H54 (cell line): ENCODE measurements around the gene SMAP1.

Experiments
- DNase-seq: peaks from one replicate; pipeline ENCODE4 v3.0.0; 2011; ENCODE audit warnings: low spot score, mixed read lengths; ENCODE audit not compliant: insufficient read length
- FAIRE-seq: peaks from 3 replicates; lab custom pipeline; 2011; peaks lifted over from hg19 to GRCh38; lab: Jason Lieb, UNC
- POLR2A ChIP-seq: IDR thresholded peaks from 2 replicates; pipeline ENCODE4 v1.6.1; 2011; ENCODE audit warnings: low read depth, mild to moderate bottlenecking, low read length

Gene SMAP1

DNA sequence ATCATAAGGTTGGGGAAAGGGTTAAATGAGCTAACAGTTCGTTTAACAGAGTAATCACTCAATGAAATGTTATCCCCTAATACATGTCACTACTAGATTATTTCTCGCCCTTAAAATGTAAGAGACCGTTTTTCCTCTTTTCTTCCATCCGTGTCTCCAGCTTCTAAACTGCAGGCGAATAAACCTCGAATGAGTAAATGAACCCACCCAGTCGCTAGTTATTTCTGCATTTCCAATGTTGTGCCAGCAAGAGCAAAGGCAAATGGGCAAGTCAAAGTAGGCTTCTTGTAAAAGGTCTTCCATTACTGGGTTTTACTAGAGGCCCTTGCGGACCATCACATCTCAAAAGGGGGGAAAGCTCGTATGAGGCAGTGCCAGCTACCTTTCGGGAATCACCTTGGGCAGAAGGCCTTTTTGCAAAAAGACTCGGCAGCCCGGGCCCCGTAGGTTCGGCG, 400 bp upstream of the SMAP1 start:
- no peak for DNase-seq
- no peak for TF ChIP-seq POLR2A
- FAIRE-seq, result peak; percentile 53

DNA sequence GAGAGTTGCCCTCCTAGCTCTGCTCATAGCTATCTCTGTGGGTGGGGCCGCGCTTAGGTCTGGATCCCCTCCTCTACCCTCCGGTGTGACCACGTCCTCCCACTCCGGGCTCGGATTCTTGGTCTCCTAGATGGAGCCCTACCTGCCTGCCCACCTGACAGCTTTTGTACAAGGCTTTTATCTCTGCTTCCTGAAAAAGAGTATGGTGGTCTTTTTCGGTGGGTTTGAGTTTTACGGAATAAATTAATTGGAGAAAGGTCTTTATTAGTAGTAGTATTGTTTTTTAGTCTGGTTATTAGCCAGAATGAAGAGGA, 773 bp downstream of the SMAP1 start:
- FAIRE-seq (peak; percentile 70), DNase-seq (peak; percentile 56)

DNA sequence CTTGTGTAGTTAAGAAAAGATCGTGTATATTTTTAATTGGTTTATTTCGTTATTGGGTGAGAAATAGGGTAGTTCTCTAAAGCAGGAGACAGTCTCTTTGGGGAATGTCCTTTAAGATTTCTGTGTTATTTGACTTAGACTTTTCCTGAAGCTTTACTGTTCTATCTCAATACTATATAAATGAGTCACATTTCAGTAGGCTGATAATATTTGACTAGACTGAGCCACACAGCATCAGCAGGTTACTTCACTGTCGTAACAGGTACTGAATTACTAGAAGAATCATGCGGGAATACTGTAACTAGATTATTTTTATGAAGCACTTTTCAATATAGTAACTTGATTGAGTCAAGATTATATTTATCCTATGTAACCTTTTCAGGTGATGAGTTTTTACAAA, 1.4 kb downstream of the SMAP1 start:
- no peak for DNase-seq
- no peak for FAIRE-seq
- TF ChIP-seq POLR2A, result no peak

More for the DNA sequence above, 773 bp downstream of the SMAP1 start:
- no peak for TF ChIP-seq POLR2A

DNA sequence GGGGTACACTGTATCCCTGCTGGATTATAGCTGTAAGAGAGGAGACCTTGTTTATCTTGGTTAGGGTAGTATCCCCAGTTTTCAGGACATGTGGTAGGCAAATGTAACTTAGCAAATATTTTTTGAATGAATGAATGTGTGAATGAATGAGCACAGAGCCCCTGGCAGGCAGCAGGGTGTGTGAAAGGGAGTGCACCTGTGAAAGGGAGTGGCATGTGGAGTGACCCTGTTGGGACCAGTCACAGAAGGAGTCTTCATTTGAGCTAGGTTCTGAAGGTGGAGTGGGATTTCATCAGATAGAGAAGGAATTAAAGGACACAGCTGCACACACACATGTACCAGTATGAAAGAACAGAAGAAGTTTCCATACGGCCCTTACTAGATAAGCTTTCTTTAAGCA, 4.9 kb downstream of the SMAP1 start:
- TF ChIP-seq POLR2A, result no peak
- DNase-seq (no peak), FAIRE-seq (peak; percentile 6)

DNA sequence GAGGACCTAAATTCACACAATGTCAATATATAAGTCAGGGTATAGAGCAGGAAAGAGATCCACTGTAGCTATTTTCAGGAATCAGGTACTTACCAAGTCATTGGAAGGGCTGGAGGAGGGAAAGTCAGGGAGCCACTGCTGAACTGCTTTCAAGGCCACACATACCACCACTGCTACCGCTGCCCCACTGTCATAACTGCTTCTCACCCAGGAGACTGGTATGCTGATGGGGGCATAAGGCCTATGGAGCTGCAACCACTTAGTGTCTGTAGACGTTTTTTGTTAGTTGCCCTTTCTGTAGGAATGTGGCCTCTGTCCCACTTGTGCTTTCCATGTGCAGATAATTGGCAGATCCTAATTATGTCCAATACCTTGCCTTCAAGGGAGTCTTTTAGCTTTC, 5.4 kb downstream of the SMAP1 start:
- DNase-seq (no peak), FAIRE-seq (peak; percentile 23)
- no peak for TF ChIP-seq POLR2A

DNA sequence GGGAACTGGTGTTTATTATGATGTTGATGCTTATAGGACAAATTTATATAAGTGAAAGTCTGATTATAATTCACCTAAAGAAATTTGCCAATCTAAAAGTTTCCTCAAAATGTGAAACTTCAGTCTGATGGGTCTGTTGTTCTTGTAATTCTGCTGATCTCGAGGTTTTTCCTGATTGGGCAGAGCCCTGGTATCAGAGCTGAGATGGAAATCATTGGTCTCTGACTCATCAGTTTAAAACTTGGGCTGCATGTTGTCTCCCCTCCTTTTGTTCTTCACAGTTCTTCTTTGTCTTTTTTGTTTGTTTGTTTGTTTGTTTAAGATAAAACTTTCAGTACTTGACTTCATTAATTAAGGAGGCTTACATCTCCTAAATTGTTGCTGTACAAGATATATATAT, 5.9 kb downstream of the SMAP1 start:
- no peak for TF ChIP-seq POLR2A
- peak; percentile 90 for FAIRE-seq
- DNase-seq, result peak; percentile 31

DNA sequence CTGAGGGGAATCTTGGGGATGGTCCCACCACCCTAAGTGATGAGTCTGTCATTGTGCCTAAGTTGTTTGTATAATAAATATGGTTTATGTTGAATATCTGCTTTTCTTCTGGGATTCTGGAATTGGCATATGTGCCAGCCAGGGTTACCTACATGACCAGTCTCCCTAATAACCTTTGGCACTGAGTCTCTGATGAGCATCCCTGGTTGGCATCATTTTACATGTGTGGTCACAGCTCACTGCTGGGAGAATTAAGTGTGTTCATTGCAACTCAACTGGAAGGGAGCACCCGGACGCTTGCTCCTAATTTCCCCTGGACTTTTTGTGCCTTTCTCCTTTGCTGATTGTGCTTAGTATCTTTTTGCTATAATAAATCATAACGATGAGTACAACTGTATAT, 8.1 kb downstream of the SMAP1 start:
- no peak for DNase-seq
- FAIRE-seq, result no peak

DNA sequence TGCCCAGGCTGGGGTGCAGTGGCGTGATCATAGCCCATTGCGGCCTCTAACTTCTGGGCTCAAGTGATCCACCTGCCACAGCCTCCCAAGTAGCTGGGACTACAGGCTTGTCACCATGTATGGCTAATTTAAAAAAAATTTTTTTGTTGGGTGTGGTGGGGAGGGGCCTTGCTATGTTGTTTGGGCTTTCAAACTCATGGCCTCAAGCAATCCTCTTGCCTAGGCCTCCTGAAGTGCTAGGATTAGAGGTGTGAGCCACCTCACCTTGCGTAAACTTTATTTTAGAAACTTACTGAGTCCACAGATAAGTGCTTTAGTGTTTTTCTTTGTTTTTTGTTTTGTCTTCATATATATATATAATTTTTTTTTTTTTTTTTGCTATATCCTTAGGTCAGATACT, 9.1 kb downstream of the SMAP1 start:
- no peak for FAIRE-seq
- DNase-seq, result no peak

More for the DNA sequence above, 8.1 kb downstream of the SMAP1 start:
- no peak for TF ChIP-seq POLR2A

DNA sequence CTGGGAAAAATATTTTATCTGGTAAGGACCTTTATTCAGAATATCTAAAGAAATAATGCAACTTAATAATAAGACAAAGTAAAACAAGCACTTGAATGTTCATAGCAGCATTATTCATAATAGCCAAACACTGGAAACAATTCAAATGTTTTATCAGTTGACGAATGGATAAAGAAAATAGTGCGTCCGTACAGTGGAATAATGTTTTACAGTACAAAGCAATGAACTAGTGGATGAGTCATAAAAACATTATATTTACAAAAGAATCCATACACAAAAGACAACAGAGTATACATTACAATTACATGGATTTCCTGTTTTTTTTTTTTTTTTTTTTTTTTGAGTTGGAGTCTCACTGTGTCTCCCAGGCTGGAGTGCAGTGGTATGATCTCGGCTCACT, 12.7 kb downstream of the SMAP1 start:
- FAIRE-seq (no peak), DNase-seq (no peak)
- TF ChIP-seq POLR2A, result no peak

More for the DNA sequence above, 9.1 kb downstream of the SMAP1 start:
- no peak for TF ChIP-seq POLR2A

DNA sequence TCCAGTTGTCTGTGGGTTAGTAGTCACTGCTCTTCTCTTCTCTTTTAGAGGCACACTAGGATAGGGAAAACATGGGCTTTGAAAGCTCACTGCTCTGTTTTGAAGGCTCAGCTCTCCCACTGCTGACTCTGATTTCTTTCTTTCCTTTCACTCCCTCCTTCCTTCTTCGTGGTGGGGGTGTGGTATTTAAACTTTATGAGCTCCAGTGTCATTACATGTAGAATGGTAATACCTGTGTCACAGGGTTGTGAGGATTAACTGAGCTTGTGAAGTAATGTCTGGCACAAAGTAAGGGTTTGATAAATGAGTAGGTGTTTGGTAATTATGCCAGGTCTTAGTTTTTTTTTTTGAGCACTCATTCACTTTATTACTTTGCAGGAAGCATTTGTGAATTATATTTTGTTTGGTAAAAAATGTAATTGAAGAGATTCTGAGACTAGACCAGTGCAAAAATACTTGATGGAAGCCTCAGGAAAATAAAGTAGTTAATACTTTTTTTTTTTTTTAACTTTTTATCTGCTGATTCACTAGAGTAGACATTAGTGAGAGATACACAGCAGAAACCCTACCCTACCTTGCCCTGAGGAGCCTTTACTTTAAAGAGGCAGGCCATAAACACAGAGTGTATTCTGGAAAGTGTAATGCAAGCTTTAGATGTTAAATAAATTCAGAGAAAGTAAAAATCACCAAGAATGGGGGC, 17.3 kb downstream of the SMAP1 start:
- TF ChIP-seq POLR2A, result no peak
- FAIRE-seq (no peak), DNase-seq (no peak)

DNA sequence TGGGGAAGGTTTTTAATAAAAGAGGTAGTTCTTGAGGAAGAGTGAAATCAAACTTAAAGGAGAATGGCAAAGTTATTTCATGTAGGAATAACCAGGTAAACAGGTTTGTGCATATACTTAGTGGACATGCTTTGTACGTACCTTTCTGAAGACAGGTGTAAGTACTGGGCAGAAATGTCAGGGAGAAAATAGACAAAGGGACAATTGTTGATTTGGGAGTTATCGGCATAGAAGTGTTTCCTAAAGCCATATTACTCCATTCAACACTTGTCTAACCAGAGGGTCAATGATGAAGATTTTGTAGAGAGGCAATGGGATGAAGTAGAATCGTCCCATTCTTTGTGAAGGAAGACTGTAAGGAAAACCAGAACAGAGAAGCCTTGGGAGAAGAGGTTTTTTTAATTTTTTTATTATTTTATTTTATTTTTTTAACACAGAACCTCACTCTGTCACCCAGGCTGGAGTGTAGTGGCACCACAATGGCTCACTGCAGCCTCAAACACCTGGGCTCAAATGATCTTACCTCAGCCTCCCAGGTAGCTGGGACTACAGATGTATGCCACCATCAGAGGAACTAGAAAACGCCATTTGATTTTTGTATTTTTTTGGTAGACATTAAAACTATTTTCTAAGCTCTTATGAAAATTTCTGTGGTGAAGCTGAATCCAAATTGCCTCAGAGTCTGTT, 18.0 kb downstream of the SMAP1 start:
- DNase-seq (no peak), FAIRE-seq (no peak)
- TF ChIP-seq POLR2A, result no peak

DNA sequence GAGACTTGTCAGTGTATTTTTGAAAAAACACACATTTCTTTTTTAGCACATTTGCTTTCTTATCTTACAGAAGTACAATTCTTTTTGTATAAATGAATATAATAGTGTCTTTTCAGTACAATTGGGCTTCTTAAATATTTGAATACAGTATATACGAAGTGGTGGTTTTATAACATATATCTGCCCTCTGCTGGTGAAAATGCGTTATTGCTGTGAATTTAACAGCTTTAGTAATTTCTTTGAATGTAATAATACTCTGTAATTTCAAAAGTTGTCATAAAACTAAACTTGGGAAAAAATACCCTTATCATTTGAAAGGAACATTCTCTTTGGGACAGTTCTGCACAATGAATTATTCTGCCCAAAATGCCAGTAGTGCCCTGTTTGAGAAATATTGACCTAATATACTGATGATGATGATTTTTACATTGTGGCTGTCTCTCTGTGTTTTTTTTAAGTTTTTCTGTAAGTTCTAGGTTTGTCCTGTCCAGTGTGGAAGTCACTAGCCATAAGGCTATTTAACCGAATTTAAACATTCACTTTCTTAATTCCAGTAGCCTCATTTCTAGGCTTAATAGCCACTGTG, 19.0 kb downstream of the SMAP1 start:
- no peak for DNase-seq
- FAIRE-seq, result no peak
- TF ChIP-seq POLR2A, result no peak

DNA sequence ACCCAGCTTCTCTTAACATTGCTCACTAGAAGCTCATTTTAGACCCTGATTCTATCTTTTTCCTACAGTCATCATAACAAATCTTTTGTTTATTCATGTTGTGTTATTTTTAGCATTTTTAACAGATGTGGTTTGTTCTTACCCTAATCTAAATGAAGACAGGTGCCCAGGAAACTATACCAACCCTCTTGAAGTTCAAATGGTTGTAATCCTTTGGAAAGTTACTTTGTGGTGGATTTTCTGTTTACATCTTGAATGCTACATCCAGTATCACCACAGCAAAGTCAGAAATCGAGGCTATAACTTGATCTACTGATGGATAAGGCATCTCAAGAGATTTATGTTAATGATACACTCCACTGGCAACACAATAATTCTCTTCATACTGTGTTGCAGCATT, 26.2 kb downstream of the SMAP1 start:
- no peak for DNase-seq
- TF ChIP-seq POLR2A, result no peak
- peak; percentile 48 for FAIRE-seq

DNA sequence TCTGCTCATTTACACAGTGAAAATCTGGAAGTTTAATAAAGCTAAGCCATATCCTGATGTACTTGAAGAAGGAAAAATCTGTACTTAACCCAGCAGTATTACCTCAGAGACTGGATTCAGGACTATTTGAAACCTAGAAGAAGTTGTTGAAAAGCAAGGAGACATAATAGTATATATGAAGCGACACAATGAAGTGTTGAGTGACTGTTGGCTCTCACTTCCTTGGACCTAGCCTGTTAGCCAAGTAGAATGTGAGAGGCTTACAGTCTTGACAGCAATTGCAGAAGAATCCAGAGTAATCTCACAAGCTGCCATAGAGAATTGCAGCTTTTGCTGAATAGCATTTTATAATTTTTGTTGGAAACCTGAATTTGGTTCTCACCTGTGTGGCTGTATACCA, 26.7 kb downstream of the SMAP1 start:
- no peak for TF ChIP-seq POLR2A
- FAIRE-seq, result no peak
- no peak for DNase-seq
